DMS 273 (cell line): ENCODE results near the gene CDKN2AIPNL.
A peak's percentile ranks its signal among the peaks of the same experiment; 100 is the strongest.
"Not testable (repeated sequence)": the region's sequence is repeated elsewhere in the genome, so short reads cannot be mapped to it uniquely, and the experiment has no call there.

Experiments
- DNase-seq: peaks from one replicate; lab custom pipeline; 2025; ENCODE audit not compliant: unreplicated experiment; lab: John Stamatoyannopoulos, UW

CDKN2AIPNL gene

DNA sequence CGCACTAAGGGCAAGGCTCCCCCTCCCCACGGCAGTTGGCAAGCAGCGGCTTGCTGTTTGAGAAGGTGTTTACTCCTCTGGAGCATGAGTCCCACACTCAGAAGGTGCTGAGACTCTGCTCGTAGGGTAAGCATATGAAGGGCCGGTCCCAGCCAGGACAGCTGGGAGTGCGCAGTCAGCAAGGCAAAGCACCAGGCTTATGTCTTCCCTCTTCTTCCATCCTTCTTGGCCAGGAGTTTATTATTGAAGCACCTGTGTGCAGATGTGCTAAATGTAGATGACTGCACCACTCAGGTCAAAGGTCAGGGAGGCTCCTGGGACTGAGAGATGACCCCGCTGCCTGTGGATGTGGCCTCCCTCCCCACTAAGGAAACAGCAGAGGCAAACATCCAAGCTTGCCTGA, 27.0 kb upstream of the CDKN2AIPNL start:
- no peak for DNase-seq

DNA sequence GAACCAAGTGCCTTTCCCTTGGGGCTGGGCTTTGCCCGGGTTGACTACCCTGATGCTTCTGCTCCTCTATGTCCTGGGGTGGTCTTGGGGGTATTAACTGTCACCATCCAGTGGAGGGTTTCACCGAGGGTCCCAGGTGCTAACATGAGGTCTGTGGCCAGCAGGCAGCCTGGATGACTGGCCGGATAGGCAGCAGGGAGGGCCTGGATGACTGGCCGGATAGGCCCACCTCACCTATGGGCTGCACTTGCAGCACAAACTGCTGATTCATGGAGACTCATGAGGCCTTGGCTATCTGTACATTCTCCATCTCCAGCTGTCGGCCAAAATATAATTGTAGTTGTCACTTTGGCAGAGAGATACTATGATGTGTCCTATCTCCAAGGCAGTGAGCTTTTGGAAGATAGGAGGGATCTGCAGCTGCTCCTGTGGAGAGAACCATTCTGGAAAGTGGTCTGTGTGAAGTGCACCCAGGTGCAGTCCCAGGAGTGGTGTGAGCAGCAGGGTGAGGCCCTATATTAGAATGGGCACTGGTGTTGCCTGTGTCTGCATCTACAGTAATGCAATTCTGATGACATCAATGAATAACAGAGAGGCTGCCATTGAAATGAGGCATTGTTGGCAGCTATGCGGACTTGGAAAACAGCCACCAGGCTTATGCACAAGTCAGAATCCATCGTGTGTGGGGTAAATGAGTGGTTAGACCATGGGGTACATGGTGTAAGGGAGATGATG, 26.3 kb upstream of the CDKN2AIPNL start:
- DNase-seq = no peak

DNA sequence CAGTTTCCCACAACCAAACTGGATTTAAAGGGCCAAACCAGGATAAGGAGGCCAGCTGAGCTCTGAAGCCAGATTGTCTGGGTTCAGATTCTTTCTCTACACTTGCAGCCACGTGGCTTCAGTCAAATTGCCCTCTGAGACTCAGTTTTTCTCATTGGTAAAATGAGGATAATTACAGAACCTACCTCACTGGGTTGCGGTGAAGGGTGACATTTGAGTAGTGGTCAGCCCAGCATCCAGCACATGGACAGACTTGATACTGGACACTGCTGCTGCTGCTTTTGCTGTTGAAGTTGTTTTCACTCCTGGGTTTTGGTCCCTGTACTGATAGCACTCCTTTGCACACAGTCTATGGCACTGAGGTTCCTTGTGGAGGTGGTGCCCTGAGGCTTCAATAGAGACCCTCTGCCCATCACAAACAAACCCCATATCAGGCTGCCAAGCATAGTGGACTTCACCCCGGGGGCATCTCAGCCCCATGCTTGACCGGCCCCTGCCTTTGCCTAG, 25.7 kb upstream of the CDKN2AIPNL start:
- DNase-seq = no peak

DNA sequence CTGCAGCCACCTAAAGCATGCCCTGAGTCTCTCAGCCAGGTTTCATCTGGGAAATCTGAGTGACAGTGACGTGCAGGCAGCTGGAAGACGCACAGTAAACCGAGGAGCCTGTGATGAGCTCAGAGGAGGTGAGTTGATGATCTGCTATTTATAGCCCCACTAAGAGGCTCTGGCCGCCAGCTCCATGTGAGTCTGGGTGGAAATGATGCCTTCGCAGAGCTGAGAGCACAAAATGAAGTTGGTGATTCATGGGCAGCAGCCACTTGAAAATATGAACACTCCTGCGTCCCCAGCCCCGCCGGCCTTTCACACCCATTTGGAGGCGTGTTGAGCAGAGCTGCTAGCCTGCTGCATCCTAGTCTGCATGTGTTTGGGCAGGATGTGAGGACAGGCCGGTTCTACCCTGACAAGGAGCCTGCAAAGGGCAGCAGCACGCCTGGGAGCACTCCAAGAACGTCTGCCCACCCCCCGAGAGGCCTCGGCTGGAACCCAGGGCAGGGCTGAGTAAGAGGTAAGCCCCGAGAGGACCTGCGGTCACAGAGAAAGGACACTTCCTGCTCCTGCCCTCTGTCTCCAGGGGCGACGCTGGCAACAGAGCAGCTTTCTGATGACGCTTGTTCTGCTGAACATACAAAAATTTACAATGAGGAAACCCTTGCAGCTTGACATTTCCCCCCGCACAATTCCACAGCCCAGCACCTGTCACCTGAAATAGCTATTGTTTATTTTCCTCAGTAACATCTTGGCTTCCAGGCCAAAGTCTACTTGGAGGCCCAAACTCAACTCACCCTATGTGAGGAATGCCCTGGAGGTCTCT, 25.1 kb upstream of the CDKN2AIPNL start:
- no peak for DNase-seq

DNA sequence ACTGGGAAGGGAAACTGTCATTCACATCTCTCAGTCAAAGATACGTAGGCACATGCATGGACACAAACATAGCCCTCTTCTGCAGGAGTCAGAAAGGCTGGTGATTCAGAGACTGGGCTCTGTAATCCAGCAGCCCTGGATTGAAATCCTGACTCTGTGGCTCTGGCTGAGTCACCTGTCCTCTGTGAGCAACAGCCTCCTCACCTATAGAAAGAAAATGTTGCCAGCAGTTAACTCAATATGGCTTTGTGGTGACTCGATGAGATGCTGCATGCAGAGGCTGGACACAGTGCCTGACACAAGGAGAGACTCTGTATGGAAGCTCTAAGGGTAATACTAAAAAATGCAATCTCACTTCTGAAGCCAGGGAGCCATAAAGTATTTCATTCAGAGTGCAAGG, 23.9 kb upstream of the CDKN2AIPNL start:
- no peak for DNase-seq

DNA sequence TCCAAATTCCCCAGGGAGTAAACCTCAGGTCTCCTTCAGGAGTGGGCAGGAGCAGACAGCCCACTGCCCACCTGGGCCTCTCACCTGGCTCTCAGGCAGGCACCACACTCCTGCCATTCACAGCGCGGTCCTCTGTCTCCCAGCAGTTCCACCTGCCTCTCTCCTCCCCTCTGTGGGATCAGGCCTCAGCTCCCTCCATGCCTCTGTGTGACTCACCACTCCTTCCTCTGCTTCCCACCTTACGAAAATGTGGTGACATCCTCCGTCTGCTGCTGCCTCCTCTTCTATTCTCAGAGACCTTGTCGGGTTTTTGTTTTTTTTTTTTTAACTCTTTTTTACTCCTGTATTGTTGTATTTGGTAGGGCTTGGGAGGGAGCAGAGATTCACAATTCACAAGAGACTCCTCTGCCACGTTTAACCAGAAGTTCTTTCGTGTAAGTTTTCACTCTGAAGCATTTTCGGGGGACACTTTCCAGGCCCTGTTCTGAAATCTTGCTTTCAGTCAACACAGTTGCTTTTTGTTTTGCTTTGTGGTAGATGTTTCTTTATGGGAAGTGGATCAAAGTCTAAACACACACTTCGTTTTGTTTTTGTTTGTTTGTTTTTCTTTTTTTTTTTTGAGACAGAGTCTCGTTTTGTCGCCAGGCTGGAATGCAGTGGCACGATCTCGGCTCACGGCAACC, 21.1 kb upstream of the CDKN2AIPNL start:
- DNase-seq = no peak

DNA sequence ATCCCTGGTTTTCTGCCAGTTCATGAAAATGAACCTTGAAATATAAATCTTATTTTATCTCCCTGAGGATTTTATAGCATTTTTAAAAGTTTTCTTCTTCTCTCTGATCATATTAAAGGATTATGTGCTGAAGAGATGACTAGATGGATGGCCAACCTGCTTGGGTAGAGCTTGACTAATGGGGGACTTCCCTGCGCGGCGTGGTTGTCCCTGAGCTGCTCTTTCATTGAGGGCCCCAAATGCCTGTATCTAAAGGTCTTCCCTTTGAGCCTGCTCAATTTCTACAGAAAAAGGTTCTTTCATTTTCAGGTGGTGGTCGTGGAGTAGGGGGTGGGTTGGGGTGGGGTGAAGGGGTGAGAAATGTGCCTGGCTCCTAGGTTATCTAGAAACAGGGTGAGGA, 20.5 kb upstream of the CDKN2AIPNL start:
- DNase-seq = no peak

DNA sequence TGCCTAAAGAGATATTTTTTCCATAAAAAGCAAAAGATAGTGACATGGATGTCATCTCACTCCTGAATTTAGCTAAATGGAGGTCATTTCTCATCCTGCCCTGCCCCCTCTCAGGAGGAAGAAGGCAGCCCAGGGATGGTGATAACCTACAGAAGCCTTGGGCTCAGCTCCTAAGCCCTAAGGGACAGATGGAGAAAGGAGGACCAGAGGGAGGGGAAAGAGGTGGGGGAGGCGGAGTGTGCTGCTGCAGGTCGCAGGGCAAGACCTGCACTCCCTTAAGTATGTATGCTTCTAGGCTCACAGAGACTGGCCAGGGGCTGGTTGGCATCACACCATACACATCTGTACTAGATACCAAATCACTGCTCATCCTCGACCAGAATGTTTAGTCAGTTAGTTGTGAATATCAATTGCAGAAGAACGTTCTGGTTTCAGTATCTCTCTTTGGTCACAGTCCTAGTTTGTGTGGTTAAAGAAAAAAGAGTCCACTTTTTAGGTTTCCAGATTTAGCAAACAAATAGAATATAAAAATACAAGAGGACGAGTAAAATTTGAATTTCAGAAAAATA, 18.4 kb upstream of the CDKN2AIPNL start:
- DNase-seq = peak; percentile 16

DNA sequence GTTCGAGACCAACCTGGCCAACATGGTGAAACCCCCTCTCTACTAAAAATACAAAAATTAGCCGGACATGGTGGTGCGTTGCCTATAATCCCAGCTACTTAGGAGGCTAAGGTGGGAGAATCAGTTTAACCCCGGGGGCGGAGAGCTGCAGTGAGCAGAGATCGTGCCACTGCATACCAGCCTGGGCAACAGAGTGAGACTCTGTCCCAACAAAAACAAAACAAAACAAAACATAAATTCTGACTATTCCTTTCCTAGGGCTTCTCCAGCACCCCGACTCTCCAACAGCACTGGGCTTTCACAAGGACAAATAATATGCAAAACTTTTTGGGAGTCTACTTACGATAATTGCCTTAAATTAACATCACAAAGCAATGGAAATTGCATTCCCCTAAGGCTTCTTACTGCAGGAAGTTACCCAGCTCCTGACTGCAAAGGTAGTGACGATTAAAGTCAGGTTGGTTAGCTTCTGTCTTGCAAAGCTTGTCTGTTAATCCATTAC, 15.9 kb upstream of the CDKN2AIPNL start:
- no peak for DNase-seq

DNA sequence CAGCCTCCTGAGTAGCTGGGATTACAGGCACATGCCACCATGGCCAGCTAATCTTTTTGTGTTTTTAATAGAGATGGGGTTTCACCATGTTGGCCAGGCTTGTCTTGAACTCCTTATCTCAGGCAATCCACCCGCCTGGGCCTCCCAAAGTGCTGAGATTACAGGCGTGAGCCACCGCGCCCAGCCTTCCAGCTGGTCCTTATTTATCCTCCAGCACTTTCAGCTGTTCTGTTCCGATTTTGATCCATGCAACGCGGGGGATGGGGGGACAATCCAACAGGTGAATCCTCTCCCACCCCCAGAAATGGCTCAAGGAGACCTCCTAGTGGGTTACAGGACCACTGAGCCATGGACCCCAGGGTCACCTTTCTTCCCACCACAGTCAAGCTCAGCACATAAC, 14.7 kb upstream of the CDKN2AIPNL start:
- DNase-seq = no peak

DNA sequence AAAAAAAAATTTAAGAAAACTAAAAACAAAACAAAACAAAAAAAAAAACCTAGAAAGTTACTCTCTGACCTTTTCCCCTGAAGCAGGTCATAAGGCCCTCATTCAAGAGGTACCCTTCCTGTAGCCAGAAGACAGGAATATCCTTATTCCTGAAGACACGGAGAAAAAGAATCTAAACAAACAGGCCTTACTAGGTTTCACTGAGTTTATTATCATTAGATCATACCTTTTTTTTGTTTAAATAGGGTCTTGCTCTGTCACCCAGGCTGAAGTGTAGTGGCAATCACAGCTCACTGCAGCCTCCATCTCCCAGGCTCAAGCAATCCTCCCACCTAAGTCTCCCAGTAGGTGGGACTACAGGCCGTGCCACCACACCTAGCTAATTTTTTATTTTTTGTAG, 11.7 kb upstream of the CDKN2AIPNL start:
- DNase-seq = no peak

DNA sequence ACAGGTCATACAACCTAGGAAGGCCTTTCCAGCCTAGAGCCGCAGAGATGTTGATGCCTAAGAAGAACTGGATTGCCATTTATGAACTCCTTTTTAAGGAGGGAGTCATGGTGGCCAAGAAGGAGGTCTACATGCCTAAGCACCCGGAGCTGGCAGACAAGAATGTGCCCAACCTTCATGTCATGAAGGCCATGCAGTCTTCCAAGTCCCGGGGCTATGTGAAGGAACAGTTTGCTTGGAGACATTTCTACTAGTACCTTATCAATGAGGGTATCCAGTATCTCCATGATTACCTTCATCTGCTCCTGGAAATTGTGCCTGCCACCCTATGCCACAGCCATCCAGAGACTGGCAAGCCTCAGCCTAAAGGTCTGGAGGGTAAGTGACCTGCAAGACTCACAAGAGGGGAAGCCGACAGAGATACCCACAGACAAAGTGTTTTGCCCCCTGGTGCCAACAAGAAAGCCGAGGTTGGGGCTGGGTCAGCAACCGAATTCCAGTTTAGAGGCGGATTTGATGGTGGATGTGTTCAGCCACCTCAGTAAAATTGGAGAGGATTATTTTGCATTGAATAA, 11.2 kb upstream of the CDKN2AIPNL start:
- DNase-seq = no peak

DNA sequence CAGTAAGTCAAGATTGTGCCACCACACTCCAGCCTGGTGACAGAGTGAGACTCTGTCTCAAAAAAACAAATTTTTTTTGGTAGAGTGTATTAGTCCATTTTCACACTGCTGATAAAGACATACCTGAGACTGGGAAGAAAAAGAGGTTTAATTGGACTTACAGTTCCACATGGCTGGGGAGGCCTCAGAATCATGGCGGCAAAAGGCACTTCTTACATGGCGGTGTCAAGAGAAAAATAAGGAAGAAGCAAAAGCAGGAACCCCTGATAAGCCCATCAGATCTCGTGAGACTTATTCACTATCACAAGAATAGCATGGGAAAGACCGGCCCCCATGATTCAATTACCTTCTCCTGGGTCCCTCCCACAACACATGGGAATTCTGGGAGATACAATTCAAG, 9.4 kb upstream of the CDKN2AIPNL start:
- DNase-seq = not testable (repeated sequence)

DNA sequence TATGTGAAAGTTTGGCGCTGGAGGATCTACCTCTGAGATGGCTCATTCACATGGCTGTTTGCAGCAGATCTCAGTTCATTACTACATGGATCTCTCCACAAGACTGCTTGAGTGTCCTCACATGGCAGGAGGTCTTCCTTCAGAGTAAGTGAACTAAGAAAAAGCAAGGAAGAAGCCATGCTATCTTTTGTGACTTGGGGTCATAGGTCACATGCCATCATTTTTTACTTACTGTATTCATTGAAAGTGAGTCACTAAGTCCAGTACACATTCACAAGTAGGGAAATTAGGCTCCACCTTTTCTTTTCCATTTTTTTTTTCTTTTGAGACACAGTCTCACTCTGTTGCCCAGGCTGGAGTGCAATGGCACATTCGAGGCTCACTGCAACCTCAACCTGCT, 8.7 kb upstream of the CDKN2AIPNL start:
- no peak for DNase-seq

DNA sequence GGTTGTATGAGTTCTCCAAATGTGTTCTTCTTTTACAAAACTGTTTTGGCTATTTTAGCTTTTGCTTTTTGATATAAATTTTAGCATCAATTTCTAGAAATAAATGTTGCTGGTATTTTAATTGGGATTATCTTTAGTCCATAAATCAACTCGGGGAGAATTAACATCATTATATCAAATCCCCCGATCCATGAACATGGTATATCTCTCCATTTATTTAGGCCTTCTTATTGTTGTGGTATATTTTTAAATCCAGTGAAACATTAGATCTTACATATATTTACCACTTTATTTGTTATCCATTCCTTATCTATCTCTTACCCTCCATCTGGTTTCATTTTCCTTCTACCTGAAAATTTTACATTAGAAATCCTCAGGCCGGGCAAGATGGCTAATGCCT, 7.3 kb upstream of the CDKN2AIPNL start:
- DNase-seq = no peak

DNA sequence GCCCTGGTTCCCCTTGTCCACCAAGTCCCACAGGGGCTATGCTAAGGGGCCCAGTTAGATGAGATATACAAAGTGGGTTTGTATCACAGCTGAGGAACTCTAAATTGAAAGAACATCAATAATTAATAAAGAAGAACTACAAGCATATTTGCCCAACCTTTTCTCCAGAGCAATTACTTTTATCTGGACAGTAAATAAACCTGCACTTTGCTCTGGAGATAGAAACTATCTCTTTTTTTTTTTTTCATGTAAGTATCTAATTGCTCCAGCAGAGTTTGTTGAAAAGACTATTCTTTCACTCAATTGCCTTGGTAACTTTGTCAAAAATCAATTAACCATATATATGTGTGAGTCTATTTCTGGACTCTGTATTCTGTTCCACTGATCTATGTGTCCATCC, 6.0 kb upstream of the CDKN2AIPNL start:
- no peak for DNase-seq

DNA sequence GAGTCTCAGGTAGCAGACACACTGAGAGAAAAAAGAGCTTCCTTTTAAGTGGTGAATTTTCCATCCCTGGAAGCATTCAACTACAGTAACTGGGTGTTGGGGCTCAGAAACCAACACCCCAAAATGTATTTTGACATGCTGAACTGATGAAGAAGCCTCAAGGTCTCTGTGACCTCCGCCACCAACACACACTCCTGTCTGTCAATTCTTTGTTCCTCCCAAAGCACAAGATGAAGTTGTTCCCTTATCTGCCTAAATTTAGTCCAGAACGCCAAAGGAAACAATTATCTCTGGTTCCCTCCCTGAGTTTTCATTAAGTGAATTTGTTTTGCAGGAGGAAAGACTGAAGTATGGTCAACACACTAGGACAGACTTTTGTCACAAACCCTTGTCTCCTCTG, 1.4 kb upstream of the CDKN2AIPNL start:
- DNase-seq = no peak

DNA sequence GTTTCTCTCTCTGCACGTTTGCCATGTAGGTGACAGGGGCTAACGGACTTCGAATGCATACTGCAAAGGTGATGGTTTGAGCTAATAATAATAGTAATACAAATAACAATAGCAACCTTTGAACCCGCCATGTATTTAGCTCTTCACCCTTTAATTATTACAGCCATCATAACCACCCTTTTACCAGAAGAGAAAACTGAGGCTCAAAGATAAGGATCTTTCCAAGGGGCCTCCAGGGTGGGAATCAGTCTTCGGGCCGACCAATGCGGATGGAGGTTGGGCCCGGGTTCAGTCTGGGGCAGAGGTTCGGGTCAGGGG, 494 bp downstream of the CDKN2AIPNL start:
- no peak for DNase-seq

DNA sequence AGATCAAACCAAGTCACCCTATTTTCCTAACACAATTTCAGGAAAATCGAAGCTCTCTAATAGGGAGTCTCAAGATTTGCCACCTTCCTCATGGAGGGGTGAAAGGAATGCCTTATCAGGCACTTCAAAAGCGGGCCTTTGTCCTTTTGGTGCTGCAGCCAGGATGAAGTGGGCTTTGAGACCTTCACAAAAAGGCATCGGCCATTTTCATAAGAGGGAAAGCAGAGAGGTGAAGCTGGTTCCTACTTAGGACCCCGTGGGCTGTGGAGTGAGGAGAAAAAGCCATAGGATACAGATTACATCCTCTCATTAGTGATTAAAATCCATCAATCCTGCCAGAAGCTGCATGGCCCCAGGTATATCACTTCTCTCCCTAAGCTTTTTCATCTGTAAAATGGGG, 859 bp downstream of the CDKN2AIPNL start:
- DNase-seq = no peak

DNA sequence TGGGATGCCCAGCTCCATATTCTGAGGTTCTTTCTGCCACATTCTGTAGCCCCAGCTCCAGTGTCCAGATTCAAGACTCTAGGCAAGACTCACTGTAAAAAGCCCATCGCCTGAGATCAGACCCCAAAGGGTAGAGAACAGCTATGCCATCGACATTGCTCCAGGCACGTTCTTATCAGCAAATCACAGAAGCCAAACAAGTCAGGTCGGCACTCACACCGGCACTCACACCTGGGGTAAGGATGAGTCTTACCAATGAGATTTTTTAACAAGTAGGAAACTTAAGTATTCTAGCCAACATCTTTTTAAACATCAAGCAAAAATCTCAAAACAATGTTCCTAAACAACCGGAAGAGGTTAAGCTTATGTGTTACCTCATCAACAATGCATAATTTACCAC, 2.4 kb downstream of the CDKN2AIPNL start:
- DNase-seq = no peak

DNA sequence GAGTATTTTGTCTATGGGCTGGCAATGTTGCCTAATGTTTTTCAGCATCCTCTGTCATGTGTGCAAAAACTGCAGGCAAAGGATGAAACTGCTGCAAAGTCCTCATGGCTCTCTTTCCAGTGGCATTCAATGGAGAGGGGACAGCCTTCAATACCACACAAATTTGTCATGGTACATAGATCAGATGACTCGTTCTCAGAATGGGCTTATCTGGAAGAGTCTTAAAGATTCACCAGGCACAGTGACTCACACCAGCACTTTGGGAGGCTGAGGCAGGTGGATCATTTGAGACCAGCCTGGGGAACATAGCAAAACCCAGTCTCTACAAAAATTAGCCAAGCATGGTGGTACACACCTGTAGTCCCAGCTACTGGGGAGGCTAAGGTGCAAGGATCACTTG, 5.3 kb downstream of the CDKN2AIPNL start:
- no peak for DNase-seq
